IPS-18c (cell line): ENCODE results near the gene JAK2.
"Not testable (repeated sequence)": the region's sequence is repeated elsewhere in the genome, so short reads cannot be mapped to it uniquely, and the experiment has no call there.

Source experiments
- H3K4me3 ChIP-seq: 2 replicates; pipeline ENCODE4 v1.7.0; 2013; ENCODE audit warnings: low read depth, mild to moderate bottlenecking, low read length, moderate library complexity; ENCODE audit not compliant: insufficient read depth
- H3K9me3 ChIP-seq: one replicate; pipeline ENCODE4 v1.6.1; 2013; ENCODE audit warnings: mild to moderate bottlenecking, low read length, moderate library complexity; ENCODE audit not compliant: control insufficient read depth, insufficient read depth

Gene JAK2

DNA sequence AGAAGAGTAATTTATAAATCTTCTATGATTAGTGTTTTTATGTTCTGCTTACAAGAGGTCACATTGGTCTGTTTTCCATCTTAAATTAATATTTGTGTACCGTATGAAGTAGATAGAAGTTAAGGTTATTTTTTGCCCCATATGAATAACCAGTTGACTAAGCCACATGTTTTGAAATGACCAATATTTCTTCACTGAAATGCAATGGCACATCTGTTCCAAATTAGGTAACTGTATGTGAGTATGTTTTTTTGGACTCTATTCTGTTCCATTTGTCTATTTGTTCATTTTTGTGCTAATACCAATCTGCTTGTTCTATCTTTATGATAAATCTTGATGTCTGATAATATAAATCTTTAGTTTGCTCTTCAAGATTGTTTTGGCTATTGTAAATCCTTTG, 17.7 kb downstream of the JAK2 start:
- Histone ChIP-seq H3K4me3 (no peak overlapping the region), H3K9me3 (no peaks in the 10 kb centered on the region)

- H3K4me3 ChIP-seq, result no peak overlapping the region
- H3K9me3 ChIP-seq, result no peaks in the 10 kb centered on the region
Observed at GRCh38 chr9:5004481-5004880, 19.4 kb downstream of the JAK2 start.

DNA sequence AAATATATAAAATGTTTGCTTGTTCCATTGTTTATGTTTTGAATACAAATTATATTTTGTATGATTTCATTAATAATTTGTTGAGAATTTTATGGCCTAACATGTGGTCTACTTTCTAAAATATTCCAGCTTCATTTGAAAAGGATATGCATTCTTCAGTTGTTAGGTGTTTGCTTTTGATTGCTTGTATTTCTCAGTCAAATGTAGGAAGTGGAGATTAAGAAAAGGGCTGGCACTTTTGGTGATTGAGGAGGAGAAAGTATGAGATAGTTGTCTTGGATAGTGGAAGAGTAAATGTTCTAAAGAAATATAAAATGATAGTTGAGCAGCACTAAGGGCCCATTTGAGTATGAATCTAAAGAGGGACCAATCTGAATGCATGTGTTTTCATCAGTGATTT, 23.1 kb downstream of the JAK2 start:
- Histone ChIP-seq H3K4me3 (no peak overlapping the region), H3K9me3 (no peaks in the 10 kb centered on the region)

GRCh38 chr9:5013374-5013773, 28.3 kb downstream of the JAK2 start:
- H3K4me3 ChIP-seq, result no peak overlapping the region
- H3K9me3 ChIP-seq, result peaks cover under 1% of the 10 kb centered on the region

DNA sequence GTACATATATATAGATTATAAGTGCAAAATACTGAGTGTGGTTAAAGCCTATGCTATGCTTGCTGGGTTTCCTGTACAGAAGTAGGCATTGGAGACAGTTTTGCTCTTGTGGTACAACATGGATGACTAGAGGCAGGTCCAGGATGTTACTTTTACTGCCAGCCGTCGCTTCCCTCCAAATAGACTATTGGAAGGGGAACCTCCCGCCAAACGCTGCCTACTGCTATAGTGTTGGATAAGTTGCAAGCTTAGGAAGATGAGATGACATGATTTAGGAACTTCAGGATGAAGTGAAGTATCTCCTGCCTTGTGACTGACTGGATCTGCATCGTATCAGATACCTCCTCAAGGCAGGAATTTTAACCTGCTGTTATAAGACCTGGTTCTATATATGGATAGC, 30.9 kb downstream of the JAK2 start:
- Histone ChIP-seq H3K4me3 (no peak overlapping the region), H3K9me3 (peaks cover 2% of the 10 kb centered on the region)

DNA sequence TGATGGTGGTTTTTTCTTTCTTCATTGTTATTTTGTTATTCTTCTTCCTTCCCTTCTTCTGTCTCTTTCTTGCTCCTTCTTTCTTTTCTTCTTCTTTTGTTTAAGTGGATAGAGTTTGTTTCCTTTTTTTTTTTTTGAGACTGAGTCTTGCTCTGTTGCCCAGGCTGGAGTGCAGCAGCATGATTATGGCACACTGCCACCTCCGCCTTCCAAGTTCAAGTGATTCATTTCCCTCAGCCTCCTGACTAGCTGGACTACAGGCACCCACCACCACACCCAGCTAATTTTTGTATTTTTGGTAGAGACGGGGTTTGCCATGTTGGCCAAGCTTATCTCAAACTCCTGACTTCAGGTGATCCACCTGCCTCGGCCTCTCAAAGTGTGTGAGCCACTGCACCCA, 40.3 kb downstream of the JAK2 start:
- H3K4me3 ChIP-seq, result no peak overlapping the region
- no peaks in the 10 kb centered on the region for H3K9me3 ChIP-seq

GRCh38 chr9:5031941-5032340, 46.9 kb downstream of the JAK2 start:
- H3K9me3 ChIP-seq, result not testable (repeated sequence)
- peak overlapping the region; percentile 15; the same call in 1 of the 2 replicates for H3K4me3 ChIP-seq

- Histone ChIP-seq H3K9me3 (peaks cover 7% of the 10 kb centered on the region), H3K4me3 (no peak overlapping the region)
Observed at GRCh38 chr9:5040730-5041389, 55.8 kb downstream of the JAK2 start.

GRCh38 chr9:5041390-5042115, 56.5 kb downstream of the JAK2 start:
- peaks cover 7% of the 10 kb centered on the region for H3K9me3 ChIP-seq
- no peak overlapping the region for H3K4me3 ChIP-seq

DNA sequence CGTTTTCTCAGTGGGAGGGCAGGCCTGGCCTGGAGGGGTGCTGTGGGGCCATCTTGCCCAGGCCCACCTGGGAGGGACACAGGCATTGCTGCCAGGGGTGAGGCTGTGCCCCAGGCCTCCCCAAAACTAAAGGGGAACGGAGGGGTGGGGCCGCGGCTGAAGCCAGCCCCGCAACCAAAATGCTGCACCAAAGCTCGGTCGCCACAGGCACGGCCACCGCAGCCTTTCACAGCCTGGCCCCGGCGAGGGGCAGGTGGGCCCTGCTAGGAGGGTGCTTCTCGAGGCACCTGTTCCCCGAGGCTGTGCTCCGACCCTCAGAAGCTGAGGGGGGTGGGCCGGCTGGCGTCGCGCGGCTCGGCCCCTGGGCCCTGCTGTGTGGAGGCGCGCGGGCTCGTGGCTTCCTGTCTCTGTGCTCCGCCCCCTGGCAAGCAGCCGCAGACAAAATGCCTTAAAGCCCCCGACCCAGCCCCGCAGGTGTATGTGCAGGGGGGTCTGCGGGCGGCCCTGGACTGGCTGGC, 57.6 kb downstream of the JAK2 start:
- Histone ChIP-seq H3K9me3 (peaks cover 7% of the 10 kb centered on the region), H3K4me3 (no peak overlapping the region)

DNA sequence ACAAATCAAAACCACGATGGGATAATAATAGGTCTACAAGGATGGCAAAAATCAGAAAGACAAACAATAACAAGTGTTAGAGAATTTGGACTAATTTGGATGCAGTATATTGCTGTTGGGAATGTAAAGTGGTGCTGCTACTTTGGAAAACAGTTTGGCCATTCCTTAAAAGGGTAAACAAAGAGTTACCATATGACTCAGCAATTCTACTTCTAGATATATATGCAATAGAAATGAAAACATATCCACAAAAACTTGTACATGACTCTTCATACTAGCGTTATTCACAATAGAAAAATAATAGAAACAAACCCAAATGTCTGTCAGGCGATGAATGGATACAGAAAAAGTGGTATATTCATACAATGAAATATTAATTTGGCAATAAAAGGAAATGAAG, 58.3 kb downstream of the JAK2 start:
- H3K9me3 ChIP-seq, result peaks cover 7% of the 10 kb centered on the region
- H3K4me3 ChIP-seq, result no peak overlapping the region

- Histone ChIP-seq H3K9me3 (peaks cover 7% of the 10 kb centered on the region), H3K4me3 (no peak overlapping the region)
Observed at GRCh38 chr9:5044160-5044559, 59.1 kb downstream of the JAK2 start.

DNA sequence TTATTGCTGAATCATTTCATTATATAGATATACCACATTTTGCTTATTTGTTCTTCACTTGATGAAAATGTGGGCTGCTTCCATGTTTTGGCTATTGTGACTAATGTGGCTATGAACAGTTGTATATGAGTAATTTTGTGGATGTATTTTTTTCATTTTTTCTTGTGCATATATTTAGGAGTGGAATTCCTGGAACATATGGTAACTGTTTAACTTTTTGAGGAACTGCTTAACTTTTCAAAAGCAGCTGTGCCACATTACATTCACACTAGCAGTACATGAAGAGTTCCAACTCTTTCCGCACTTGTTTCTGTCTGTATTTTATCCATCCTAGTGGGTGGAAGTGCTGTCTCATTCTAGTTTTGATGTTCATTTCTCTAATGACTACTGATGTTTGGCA, 67.8 kb downstream of the JAK2 start:
- Histone ChIP-seq H3K4me3 (no peak overlapping the region), H3K9me3 (no peaks in the 10 kb centered on the region)

GRCh38 chr9:5062631-5063030, 77.6 kb downstream of the JAK2 start:
- no peaks in the 10 kb centered on the region for H3K9me3 ChIP-seq

GRCh38 chr9:5072871-5073270, 87.8 kb downstream of the JAK2 start:
- H3K9me3 ChIP-seq, result peaks cover 2% of the 10 kb centered on the region
- no peak overlapping the region for H3K4me3 ChIP-seq

More at GRCh38 chr9:5062631-5063030, 77.6 kb downstream of the JAK2 start:
- H3K4me3 ChIP-seq, result no peak overlapping the region

DNA sequence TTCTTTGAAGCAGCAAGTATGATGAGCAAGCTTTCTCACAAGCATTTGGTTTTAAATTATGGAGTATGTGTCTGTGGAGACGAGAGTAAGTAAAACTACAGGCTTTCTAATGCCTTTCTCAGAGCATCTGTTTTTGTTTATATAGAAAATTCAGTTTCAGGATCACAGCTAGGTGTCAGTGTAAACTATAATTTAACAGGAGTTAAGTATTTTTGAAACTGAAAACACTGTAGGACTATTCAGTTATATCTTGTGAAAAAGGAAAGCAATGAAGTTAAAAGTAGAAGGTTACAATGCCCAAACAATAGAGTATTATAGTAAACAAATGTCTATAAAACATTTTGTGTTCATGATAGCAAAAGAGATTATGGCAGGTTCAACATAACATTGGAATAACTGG, 88.6 kb downstream of the JAK2 start:
- Histone ChIP-seq H3K9me3 (peaks cover 2% of the 10 kb centered on the region), H3K4me3 (no peak overlapping the region)

- Histone ChIP-seq H3K4me3 (no peak overlapping the region), H3K9me3 (no peaks in the 10 kb centered on the region)
Observed at GRCh38 chr9:5085993-5086392, 100.9 kb downstream of the JAK2 start.

GRCh38 chr9:5089737-5090136, 104.7 kb downstream of the JAK2 start:
- Histone ChIP-seq H3K9me3 (no peaks in the 10 kb centered on the region), H3K4me3 (no peak overlapping the region)
